OCI-LY7 (cell line): Measurements from ENCODE around the gene RUVBL2. TPM values are rescaled to one million over a fixed set of nuclear protein-coding genes. Genes with fewer than 3 reads are reported as not detected.
A peak's percentile ranks its signal among the peaks of the same experiment; 100 is the strongest.

Source experiments
- BruUV-seq: library from RNA; stranded (reverse); fragments of 400-500 nt; replicated peaks from 2 replicates; lab custom pipeline; 2021; lab: Mats Ljungman, UMichigan
- CTCF ChIA-PET: fragments of 300-600 bp; sonication (Branson Sonifier 250); formaldehyde crosslinking; loops from one replicate; lab custom pipeline; 2022; ENCODE audit warnings: antibody characterized with exemption; ENCODE audit not compliant: unreplicated experiment; lab: Charles Lee
- POLR2A ChIA-PET: fragments of 300-600 bp; sonication (Branson Sonifier 250); formaldehyde crosslinking; loops from one replicate; lab custom pipeline; 2022; ENCODE audit warnings: antibody characterized with exemption; lab: Charles Lee
- DNase-seq: peaks from one replicate; pipeline ENCODE4 v3.0.0-alpha.2; 2015; ENCODE audit warnings: low spot score
- H2AFZ ChIP-seq: fragments of 200-600 bp; sonication (generic), shearing (Covaris generic); 2 replicates; pipeline ENCODE4 v1.6.1; 2014; ENCODE audit warnings: mild to moderate bottlenecking, antibody characterized with exemption, low read length, moderate library complexity
- H3K27ac ChIP-seq: fragments of 200-600 bp; sonication (generic); 2 replicates; pipeline ENCODE4 v1.5.1; 2014; ENCODE audit warnings: mixed run types, low read depth, mild to moderate bottlenecking, moderate library complexity, low read length, inconsistent platforms; ENCODE audit not compliant: poor library complexity, severe bottlenecking
- H3K36me3 ChIP-seq: fragments of 200-600 bp; sonication (generic); 2 replicates; pipeline ENCODE4 v1.6.1; 2014; ENCODE audit warnings: mild to moderate bottlenecking, antibody characterized with exemption, low read length, moderate library complexity, mixed read lengths; ENCODE audit not compliant: insufficient read depth
- H3K4me1 ChIP-seq: fragments of 200-600 bp; sonication (generic); 2 replicates; pipeline ENCODE4 v1.5.1; 2014; ENCODE audit warnings: mild to moderate bottlenecking, low read length; ENCODE audit not compliant: insufficient read depth, poor library complexity, severe bottlenecking
- H3K4me2 ChIP-seq: fragments of 200-600 bp; sonication (generic); 2 replicates; pipeline ENCODE4 v1.6.1; 2014; ENCODE audit warnings: mild to moderate bottlenecking, low read length
- H3K4me3 ChIP-seq: fragments of 200-600 bp; sonication (generic); 2 replicates; pipeline ENCODE4 v1.5.1; 2014; ENCODE audit warnings: mild to moderate bottlenecking, low read depth, low read length; ENCODE audit not compliant: poor library complexity, severe bottlenecking
- H3K79me2 ChIP-seq: fragments of 200-600 bp; sonication (generic); 2 replicates; pipeline ENCODE4 v1.6.1; 2016; ENCODE audit warnings: low read depth, mild to moderate bottlenecking, low read length, moderate library complexity, mixed read lengths; ENCODE audit not compliant: insufficient read depth
- H3K9me2 ChIP-seq: fragments of 200-600 bp; sonication (generic); 2 replicates; pipeline ENCODE4 v1.6.1; 2016; ENCODE audit warnings: mild to moderate bottlenecking, low read length, mixed read lengths; ENCODE audit not compliant: insufficient read depth
- H3K9me3 ChIP-seq: fragments of 200-600 bp; sonication (generic); 2 replicates; pipeline ENCODE4 v1.6.1; 2014; ENCODE audit warnings: mild to moderate bottlenecking, mixed run types, low read length, mixed read lengths
- H4K20me1 ChIP-seq: fragments of 200-600 bp; sonication (generic); 2 replicates; pipeline ENCODE4 v1.6.1; 2014; ENCODE audit warnings: mild to moderate bottlenecking, antibody characterized with exemption, low read length, moderate library complexity, mixed read lengths; ENCODE audit not compliant: insufficient read depth
- EZH2phosphoT487 ChIP-seq: fragments of 200-600 bp; sonication (generic); IDR thresholded peaks from 2 replicates; pipeline ENCODE4 v1.6.1; 2018; ENCODE audit warnings: low read depth, borderline replicate concordance, mild to moderate bottlenecking, mixed run types, antibody characterized with exemption, low read length, moderate library complexity, mixed read lengths
- intact Hi-C: fragments of 100-400 bp; cut with micrococcal nuclease; formaldehyde crosslinking; loops from one replicate; pipeline ENCODE4 v1.10.0; 2022; ENCODE audit not compliant: unreplicated experiment
- total RNA-seq, 2 experiments: library from RNA; depleted of rRNA in 1 of 2; stranded (reverse); fragments of >200 nt in 1 of 2; shearing (Covaris generic) in 1 of 2; gene quantifications; 2 replicates each; pipeline ENCODE4 v1.2.3, GENCODE V29; 2014 to 2022
- TF ChIP-seq, protein P1 (sequence below): fragments of 200-600 bp; sonication (generic); conservative IDR thresholded peaks from 2 replicates; pipeline ENCODE4 v1.5.1; 2014; ENCODE audit warnings: mild to moderate bottlenecking, antibody characterized with exemption, low read length, moderate library complexity, mixed read lengths

The RUVBL2 gene
- total RNA-seq, 2 experiments from 2014 or later, result 125 to 265 TPM

- H3K4me1 ChIP-seq, result peaks cover 61% of the 10 kb centered on the region
- ChIA-PET POLR2A (interaction anchor here (0.6 to 1.0 kb wide), 3 partner anchors 11 to 65 kb away, joined by 3 to 4 read pairs (median 4); partner anchors contain the start of genes BAX, GYS1, NUCB1 and RUVBL2), CTCF (no interaction called here)
- no peaks in the 10 kb centered on the region for H4K20me1 ChIP-seq
- peaks cover 17% of the 10 kb centered on the region; the same call in 1 of the 2 replicates for H3K79me2 ChIP-seq
- no peak within 1 kb of the TSS; the same call in 1 of the 2 replicates for H2AFZ ChIP-seq
- H3K9me2 ChIP-seq, result no peaks in the 10 kb centered on the region
- TF ChIP-seq, protein P1, sequence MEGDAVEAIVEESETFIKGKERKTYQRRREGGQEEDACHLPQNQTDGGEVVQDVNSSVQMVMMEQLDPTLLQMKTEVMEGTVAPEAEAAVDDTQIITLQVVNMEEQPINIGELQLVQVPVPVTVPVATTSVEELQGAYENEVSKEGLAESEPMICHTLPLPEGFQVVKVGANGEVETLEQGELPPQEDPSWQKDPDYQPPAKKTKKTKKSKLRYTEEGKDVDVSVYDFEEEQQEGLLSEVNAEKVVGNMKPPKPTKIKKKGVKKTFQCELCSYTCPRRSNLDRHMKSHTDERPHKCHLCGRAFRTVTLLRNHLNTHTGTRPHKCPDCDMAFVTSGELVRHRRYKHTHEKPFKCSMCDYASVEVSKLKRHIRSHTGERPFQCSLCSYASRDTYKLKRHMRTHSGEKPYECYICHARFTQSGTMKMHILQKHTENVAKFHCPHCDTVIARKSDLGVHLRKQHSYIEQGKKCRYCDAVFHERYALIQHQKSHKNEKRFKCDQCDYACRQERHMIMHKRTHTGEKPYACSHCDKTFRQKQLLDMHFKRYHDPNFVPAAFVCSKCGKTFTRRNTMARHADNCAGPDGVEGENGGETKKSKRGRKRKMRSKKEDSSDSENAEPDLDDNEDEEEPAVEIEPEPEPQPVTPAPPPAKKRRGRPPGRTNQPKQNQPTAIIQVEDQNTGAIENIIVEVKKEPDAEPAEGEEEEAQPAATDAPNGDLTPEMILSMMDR, result no peak
- TF ChIP-seq EZH2phosphoT487, result no peak
- H3K36me3 ChIP-seq, result peaks cover 41% of the 10 kb centered on the region
- peak; percentile 97 for DNase-seq
- H3K9me3 ChIP-seq, result no peaks in the 10 kb centered on the region
- BruUV-seq, result no TSS peak
- H3K27ac ChIP-seq, result peak within 1 kb of the TSS; percentile 54
- intact Hi-C loops, result loop anchor here (1.0 kb wide), 1 partner anchor 92 kb away; no protein-coding TSS in a partner anchor
- H3K4me2 ChIP-seq, result peak within 1 kb of the TSS; percentile 99
- H3K4me3 ChIP-seq, result peak within 1 kb of the TSS; percentile 73
These were observed 28.5 kb upstream of the RUVBL2 start, which contains the start of gene FTL for GRCh38 chr19:48965040-48965805. Gene FTL, plus strand, starts transcription at chr19:48965309. Its CDS starts 199 bp downstream, at chr19:48965508.

DNA sequence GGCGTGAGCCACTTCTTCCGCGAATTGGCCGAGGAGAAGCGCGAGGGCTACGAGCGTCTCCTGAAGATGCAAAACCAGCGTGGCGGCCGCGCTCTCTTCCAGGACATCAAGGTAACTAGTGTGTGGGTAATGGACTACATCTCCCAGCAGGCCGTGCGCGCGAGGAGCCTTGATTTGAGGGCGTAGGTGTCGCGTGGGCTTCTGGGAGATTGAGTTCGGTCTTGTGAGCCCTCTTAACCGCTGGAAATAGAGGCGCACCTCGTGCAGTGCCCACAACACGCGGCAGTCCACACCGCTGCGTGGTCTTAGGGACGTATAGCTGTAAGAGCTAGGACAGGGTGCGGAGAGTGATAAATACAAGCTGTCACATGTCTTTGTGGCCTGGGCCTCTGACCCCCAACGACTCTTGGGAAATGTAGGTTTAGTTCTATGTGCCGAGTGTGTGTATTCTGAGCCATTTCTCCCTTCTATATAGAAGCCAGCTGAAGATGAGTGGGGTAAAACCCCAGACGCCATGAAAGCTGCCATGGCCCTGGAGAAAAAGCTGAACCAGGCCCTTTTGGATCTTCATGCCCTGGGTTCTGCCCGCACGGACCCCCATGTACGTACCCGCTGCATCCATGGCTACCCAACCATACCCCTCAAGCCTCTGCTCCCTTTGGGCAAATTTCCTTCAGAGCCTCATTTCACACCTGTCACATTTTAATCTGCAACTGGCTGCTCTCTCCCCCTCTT lies 27.7 kb upstream of the RUVBL2 start:
- peak; percentile 93 for DNase-seq
- Histone ChIP-seq H3K9me3 (no peaks in the 10 kb centered on the region), H3K27ac (peak overlapping the region; percentile 52), H3K4me3 (peak overlapping the region; percentile 73), H3K9me2 (no peaks in the 10 kb centered on the region), H3K36me3 (peaks cover 44% of the 10 kb centered on the region), H4K20me1 (no peaks in the 10 kb centered on the region), H3K4me1 (peaks cover 67% of the 10 kb centered on the region), H3K79me2 (peaks cover 17% of the 10 kb centered on the region; the same call in 1 of the 2 replicates), H3K4me2 (peak overlapping the region; percentile 99), H2AFZ (no peak overlapping the region)
- POLR2A ChIA-PET, result interaction anchor here (0.6 to 1.0 kb wide), 6 partner anchors 12 to 66 kb away, joined by 3 to 4 read pairs (median 3); partner anchors contain the start of genes BAX, GYS1, NUCB1 and RUVBL2
- TSS peak; percentile 95 for BruUV-seq
- CTCF ChIA-PET, result interaction anchor here (1.0 kb wide), 1 partner anchor 12 kb away, joined by 3 read pairs; no protein-coding TSS in a partner anchor
- intact Hi-C loops, result loop anchor here (1.0 kb wide), 1 partner anchor 93 kb away; no protein-coding TSS in a partner anchor
- TF ChIP-seq, protein P1, result no peak
- TF ChIP-seq EZH2phosphoT487, result no peak
